SK-N-SH (cell line): ENCODE measurements around the gene SULF2. TPM values are rescaled to one million over a fixed set of nuclear protein-coding genes. Genes with fewer than 3 reads are reported as not detected.

Source experiments
- CTCF ChIA-PET: fragments of 300-600, 350-600 bp; formaldehyde crosslinking; extraction: SDS; loops from one replicate; lab custom pipeline; 2021; lab: Yijun Ruan, JAX
- POLR2A ChIA-PET: fragments of 350-600 bp; sonication (Branson Sonifier 250); formaldehyde crosslinking; extraction: SDS; loops from one replicate; lab custom pipeline; 2020; ENCODE audit warnings: antibody characterized with exemption, inconsistent platforms; lab: Yijun Ruan, JAX
- DNase-seq: peaks from one replicate; pipeline ENCODE4 v3.0.0; 2012
- H2AFZ ChIP-seq: fragments of 200-600 bp; sonication (generic); 2 replicates; pipeline ENCODE4 v1.8.1; 2016; ENCODE audit warnings: antibody characterized with exemption, mild to moderate bottlenecking, low read depth
- H3F3A ChIP-seq: fragments of 200-600 bp; sonication (generic); replicated peaks from 2 replicates; pipeline ENCODE3; 2016; ENCODE audit warnings: antibody characterized with exemption, mild to moderate bottlenecking; ENCODE audit not compliant: insufficient read depth
- H3K27ac ChIP-seq, 2 experiments: fragments of 200-500 bp in 1 of 2; fragments of 200-600 bp in 1 of 2; sonication (Bioruptor generic) in 1 of 2; sonication (generic), shearing (Covaris generic) in 1 of 2; 2 replicates each; pipeline versions ENCODE4 v1.5.1 to v1.6.1; 2014 to 2016; ENCODE audit warnings: low read depth in 2 of 2, inconsistent platforms in 1 of 2, low read length in 1 of 2, mild to moderate bottlenecking in 1 of 2, mixed read lengths in 1 of 2
- H3K27me3 ChIP-seq: fragments of 200-600 bp; sonication (generic), shearing (Covaris generic); 2 replicates; pipeline ENCODE4 v1.6.1; 2016; ENCODE audit warnings: mixed run types; ENCODE audit not compliant: insufficient read depth
- H3K36me3 ChIP-seq, 2 experiments: fragments of 200-500 bp in 1 of 2; fragments of 200-600 bp in 1 of 2; sonication (Bioruptor generic) in 1 of 2; sonication (generic) in 1 of 2; replicated peaks in 1 of 2; 2 replicates each; pipeline versions ENCODE3 to v1.5.1; 2014 to 2016; ENCODE audit warnings: low read length in 1 of 2, mild to moderate bottlenecking in 1 of 2; ENCODE audit not compliant: insufficient read depth in 2 of 2, control insufficient read depth in 1 of 2
- H3K4me1 ChIP-seq, 2 experiments: fragments of 200-500 bp in 1 of 2; fragments of 200-600 bp in 1 of 2; sonication (Bioruptor generic) in 1 of 2; sonication (generic), shearing (Covaris generic) in 1 of 2; 2 replicates each; pipeline versions ENCODE4 v1.5.1 to v1.6.1; 2014 to 2016; ENCODE audit warnings: low read depth in 1 of 2, low read length in 1 of 2, mixed run types in 1 of 2; ENCODE audit not compliant: insufficient read depth in 2 of 2, control insufficient read depth in 1 of 2
- H3K4me2 ChIP-seq: fragments of 200-600 bp; sonication (generic), shearing (Covaris generic); 2 replicates; pipeline ENCODE4 v1.6.1; 2017; ENCODE audit warnings: mixed run types
- H3K4me3 ChIP-seq, 2 experiments: fragments of 200-500 bp in 1 of 2; fragments of 200-600 bp in 1 of 2; sonication (Bioruptor generic) in 1 of 2; sonication (generic), shearing (Covaris generic) in 1 of 2; 2 replicates each; pipeline versions ENCODE4 v1.5.1 to v1.8.1; 2014 to 2016; ENCODE audit warnings: low read depth in 2 of 2, inconsistent platforms in 1 of 2, low read length in 1 of 2, mild to moderate bottlenecking in 1 of 2, mixed read lengths in 1 of 2, moderate library complexity in 1 of 2
- H3K79me2 ChIP-seq: fragments of 200-600 bp; sonication (generic); 2 replicates; pipeline ENCODE4 v1.8.1; 2017; ENCODE audit warnings: mild to moderate bottlenecking; ENCODE audit not compliant: insufficient read depth
- H3K9ac ChIP-seq: fragments of 200-600 bp; sonication (generic); 2 replicates; pipeline ENCODE4 v1.6.1; 2017; ENCODE audit warnings: mixed run types
- H3K9me2 ChIP-seq: fragments of 200-600 bp; sonication (generic); 2 replicates; pipeline ENCODE4 v1.6.1; 2017; ENCODE audit warnings: mixed run types
- H3K9me3 ChIP-seq: fragments of 200-600 bp; sonication (generic); 2 replicates; pipeline ENCODE4 v1.6.1; 2017; ENCODE audit warnings: mixed run types, mild to moderate bottlenecking, moderate library complexity
- H4K20me1 ChIP-seq: fragments of 200-600 bp; sonication (generic); 2 replicates; pipeline ENCODE4 v1.6.1; 2017; ENCODE audit warnings: mild to moderate bottlenecking, mixed run types; ENCODE audit not compliant: insufficient read depth
- ELF1 ChIP-seq: IDR thresholded peaks from 2 replicates; pipeline ENCODE4 v1.4.0; 2012
- EP300 ChIP-seq, 2 experiments: IDR thresholded peaks; 2 replicates each; pipeline versions ENCODE4 v1.4.0 to v1.6.1; 2012; ENCODE audit warnings: borderline replicate concordance in 1 of 2, low read depth in 1 of 2, low read length in 1 of 2
- FOSL2 ChIP-seq: IDR thresholded peaks from 2 replicates; pipeline ENCODE4 v1.4.0; 2012; ENCODE audit warnings: low read depth, mild to moderate bottlenecking, moderate library complexity, borderline replicate concordance
- FOXM1 ChIP-seq: IDR thresholded peaks from 2 replicates; pipeline ENCODE4 v1.4.0; 2012; ENCODE audit warnings: low read depth, mild to moderate bottlenecking
- GATA2 ChIP-seq: sonication (generic); formaldehyde crosslinking; IDR thresholded peaks from 2 replicates; pipeline ENCODE4 v1.5.0; 2020; ENCODE audit warnings: mild to moderate bottlenecking, missing genetic modification reagents
- MXI1 ChIP-seq: IDR thresholded peaks from 2 replicates; pipeline ENCODE4 v1.6.1; 2012; ENCODE audit warnings: mild to moderate bottlenecking, low read depth, low read length, improper control_type of control experiment
- NFIC ChIP-seq: IDR thresholded peaks from 2 replicates; pipeline ENCODE4 v1.4.0; 2012; ENCODE audit warnings: borderline replicate concordance
- POLR2AphosphoS5 ChIP-seq: IDR thresholded peaks from 2 replicates; pipeline ENCODE4 v1.6.1; 2012; ENCODE audit warnings: low read depth, low read length
- RCOR1 ChIP-seq: fragments of 150-350 bp; IDR thresholded peaks from 2 replicates; pipeline ENCODE4 v1.6.1; 2017; ENCODE audit warnings: antibody characterized with exemption, low read length
- SMC3 ChIP-seq: IDR thresholded peaks from 2 replicates; pipeline ENCODE4 v1.6.1; 2012; ENCODE audit warnings: low read depth, low read length, improper control_type of control experiment
- TEAD4 ChIP-seq: IDR thresholded peaks from 2 replicates; pipeline ENCODE4 v1.4.0; 2012; ENCODE audit warnings: mild to moderate bottlenecking, borderline replicate concordance; ENCODE audit not compliant: insufficient read depth
- WGBS: methylation state at CpG from one replicate; pipeline ENCODE4 v1.1.6; 2017; ENCODE audit warnings: low lambda C conversion rate; 5-methylcytosine and 5-hydroxymethylcytosine counted together
- polyA plus RNA-seq, 3 experiments: library from polyadenylated mRNA; depleted of rRNA; stranded (reverse); fragments of >200 nt; gene quantifications; 2 replicates each; pipeline ENCODE4 v1.2.3, GENCODE V29; 2012
- TF ChIP-seq, protein P1 (sequence below): fragments of 200-600 bp; sonication (generic); IDR thresholded peaks from 2 replicates; pipeline ENCODE4 v1.6.1; 2017; ENCODE audit warnings: antibody characterized with exemption, mild to moderate bottlenecking, moderate library complexity
- TF ChIP-seq, protein P2 (sequence below): IDR thresholded peaks from 2 replicates; pipeline ENCODE4 v1.4.0; 2012; ENCODE audit warnings: low read depth
- TF ChIP-seq, protein P3 (sequence below): fragments of 150-350 bp; IDR thresholded peaks from 2 replicates; pipeline ENCODE4 v1.6.1; 2017; ENCODE audit warnings: antibody characterized with exemption, low read length, low read depth, borderline replicate concordance
- TF ChIP-seq, protein P4 (sequence below): IDR thresholded peaks from 2 replicates; pipeline ENCODE4 v1.4.0; 2012; ENCODE audit warnings: low read depth, borderline replicate concordance

SULF2 gene
- polyA plus RNA-seq, 1 of the 3 experiments (the other 2 are of a cell fraction): 20.2 TPM

DNA sequence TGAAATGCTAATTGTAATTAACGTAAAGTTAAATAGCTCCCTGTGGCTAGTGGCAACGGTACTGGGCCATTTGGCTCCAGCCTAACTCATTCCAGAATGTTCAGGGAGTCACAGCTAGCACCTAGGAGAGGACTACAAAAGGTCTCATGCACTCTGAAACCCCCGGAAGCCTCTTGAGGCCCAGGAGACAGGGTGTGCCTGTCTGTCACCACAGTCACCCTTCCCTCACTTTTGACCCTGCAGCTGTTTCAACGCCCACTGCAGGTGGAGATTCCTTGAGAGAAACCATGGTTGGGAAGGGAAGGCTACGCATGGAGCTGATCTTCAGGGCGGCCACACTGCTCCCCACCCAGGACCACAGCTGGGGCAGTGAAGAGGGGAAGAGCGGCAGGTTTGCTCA, 58.6 kb downstream of the SULF2 start:
- CTCF ChIA-PET: interaction anchor here (0.8 to 4.9 kb wide), 6 partner anchors 16 to 909 kb away, joined by 3 to 44 read pairs (median 4); no protein-coding TSS in a partner anchor
- H3F3A ChIP-seq: no peaks in the 10 kb centered on the region

More for the DNA sequence above, 58.6 kb downstream of the SULF2 start:
- DNase-seq: no peak
- H3K27me3 ChIP-seq: no peaks in the 10 kb centered on the region
- H3K4me2 ChIP-seq: no peak overlapping the region
- TF ChIP-seq SMC3 (no peak), MXI1 (no peak), FOXM1 (no peak), ELF1 (no peak), NFIC (no peak), POLR2AphosphoS5 (no peak), TEAD4 (no peak), RCOR1 (no peak), EP300 (IDR thresholded peaks at IDR 0.05; ENCODE audit: borderline replicate concordance in 1 of 2, low read depth in 1 of 2, low read length in 1 of 2) (no peak), GATA2 (no peak), FOSL2 (no peak)
- TF ChIP-seq, protein P1, sequence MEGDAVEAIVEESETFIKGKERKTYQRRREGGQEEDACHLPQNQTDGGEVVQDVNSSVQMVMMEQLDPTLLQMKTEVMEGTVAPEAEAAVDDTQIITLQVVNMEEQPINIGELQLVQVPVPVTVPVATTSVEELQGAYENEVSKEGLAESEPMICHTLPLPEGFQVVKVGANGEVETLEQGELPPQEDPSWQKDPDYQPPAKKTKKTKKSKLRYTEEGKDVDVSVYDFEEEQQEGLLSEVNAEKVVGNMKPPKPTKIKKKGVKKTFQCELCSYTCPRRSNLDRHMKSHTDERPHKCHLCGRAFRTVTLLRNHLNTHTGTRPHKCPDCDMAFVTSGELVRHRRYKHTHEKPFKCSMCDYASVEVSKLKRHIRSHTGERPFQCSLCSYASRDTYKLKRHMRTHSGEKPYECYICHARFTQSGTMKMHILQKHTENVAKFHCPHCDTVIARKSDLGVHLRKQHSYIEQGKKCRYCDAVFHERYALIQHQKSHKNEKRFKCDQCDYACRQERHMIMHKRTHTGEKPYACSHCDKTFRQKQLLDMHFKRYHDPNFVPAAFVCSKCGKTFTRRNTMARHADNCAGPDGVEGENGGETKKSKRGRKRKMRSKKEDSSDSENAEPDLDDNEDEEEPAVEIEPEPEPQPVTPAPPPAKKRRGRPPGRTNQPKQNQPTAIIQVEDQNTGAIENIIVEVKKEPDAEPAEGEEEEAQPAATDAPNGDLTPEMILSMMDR: no peak
- TF ChIP-seq, protein P2, sequence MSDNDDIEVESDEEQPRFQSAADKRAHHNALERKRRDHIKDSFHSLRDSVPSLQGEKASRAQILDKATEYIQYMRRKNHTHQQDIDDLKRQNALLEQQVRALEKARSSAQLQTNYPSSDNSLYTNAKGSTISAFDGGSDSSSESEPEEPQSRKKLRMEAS: no peak
- TF ChIP-seq, protein P3, sequence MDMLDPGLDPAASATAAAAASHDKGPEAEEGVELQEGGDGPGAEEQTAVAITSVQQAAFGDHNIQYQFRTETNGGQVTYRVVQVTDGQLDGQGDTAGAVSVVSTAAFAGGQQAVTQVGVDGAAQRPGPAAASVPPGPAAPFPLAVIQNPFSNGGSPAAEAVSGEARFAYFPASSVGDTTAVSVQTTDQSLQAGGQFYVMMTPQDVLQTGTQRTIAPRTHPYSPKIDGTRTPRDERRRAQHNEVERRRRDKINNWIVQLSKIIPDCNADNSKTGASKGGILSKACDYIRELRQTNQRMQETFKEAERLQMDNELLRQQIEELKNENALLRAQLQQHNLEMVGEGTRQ: no peak
- TF ChIP-seq, protein P4, sequence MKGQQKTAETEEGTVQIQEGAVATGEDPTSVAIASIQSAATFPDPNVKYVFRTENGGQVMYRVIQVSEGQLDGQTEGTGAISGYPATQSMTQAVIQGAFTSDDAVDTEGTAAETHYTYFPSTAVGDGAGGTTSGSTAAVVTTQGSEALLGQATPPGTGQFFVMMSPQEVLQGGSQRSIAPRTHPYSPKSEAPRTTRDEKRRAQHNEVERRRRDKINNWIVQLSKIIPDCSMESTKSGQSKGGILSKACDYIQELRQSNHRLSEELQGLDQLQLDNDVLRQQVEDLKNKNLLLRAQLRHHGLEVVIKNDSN: no peak
- 84% methylated on average over 6 of the region's 7 CpGs for WGBS
- H3K9me3 ChIP-seq: no peaks in the 10 kb centered on the region
- no peaks in the 10 kb centered on the region for H3K9me2 ChIP-seq
- no peak overlapping the region for H3K27ac ChIP-seq
- no peak overlapping the region for H3K4me3 ChIP-seq
- no peaks in the 10 kb centered on the region for H4K20me1 ChIP-seq
- H2AFZ ChIP-seq: no peak overlapping the region
- H3K36me3 ChIP-seq: no peaks in the 10 kb centered on the region
- peaks cover 0 to 7% of the 10 kb centered on the region in 2 experiments; a peak in 1 of 4 replicates for H3K4me1 ChIP-seq
- POLR2A ChIA-PET: no interaction called here
- H3K9ac ChIP-seq: no peak overlapping the region
- H3K79me2 ChIP-seq: no peaks in the 10 kb centered on the region
